CD4-positive, alpha-beta T cell treated with Interleukin-15 for 4 hours (primary cell): Measurements from ENCODE around the gene FBXO10.
"Not testable (repeated sequence)": the region's sequence is repeated elsewhere in the genome, so short reads cannot be mapped to it uniquely, and the experiment has no call there.

Experiments
- DNase-seq: peaks from one replicate; pipeline ENCODE4 v3.0.0-alpha.2; 2020; ENCODE audit warnings: low spot score

Gene FBXO10, protein sequence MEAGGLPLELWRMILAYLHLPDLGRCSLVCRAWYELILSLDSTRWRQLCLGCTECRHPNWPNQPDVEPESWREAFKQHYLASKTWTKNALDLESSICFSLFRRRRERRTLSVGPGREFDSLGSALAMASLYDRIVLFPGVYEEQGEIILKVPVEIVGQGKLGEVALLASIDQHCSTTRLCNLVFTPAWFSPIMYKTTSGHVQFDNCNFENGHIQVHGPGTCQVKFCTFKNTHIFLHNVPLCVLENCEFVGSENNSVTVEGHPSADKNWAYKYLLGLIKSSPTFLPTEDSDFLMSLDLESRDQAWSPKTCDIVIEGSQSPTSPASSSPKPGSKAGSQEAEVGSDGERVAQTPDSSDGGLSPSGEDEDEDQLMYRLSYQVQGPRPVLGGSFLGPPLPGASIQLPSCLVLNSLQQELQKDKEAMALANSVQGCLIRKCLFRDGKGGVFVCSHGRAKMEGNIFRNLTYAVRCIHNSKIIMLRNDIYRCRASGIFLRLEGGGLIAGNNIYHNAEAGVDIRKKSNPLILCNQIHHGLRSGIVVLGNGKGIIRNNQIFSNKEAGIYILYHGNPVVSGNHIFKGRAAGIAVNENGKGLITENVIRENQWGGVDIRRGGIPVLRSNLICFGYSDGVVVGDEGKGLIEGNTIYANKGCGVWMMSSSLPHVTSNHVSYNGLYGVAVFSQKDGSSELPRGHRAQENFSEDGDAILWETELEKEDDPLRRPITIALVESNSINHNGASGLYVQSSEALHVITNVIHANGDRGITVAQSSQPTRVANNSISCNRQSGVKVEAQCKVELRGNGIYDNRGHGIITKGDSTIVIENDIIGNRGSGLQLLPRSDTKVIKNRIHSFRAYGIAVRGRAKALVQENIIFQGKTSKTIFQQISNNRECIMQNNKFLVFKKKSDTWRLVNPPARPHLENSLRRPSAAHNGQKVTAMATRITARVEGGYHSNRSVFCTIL

DNA sequence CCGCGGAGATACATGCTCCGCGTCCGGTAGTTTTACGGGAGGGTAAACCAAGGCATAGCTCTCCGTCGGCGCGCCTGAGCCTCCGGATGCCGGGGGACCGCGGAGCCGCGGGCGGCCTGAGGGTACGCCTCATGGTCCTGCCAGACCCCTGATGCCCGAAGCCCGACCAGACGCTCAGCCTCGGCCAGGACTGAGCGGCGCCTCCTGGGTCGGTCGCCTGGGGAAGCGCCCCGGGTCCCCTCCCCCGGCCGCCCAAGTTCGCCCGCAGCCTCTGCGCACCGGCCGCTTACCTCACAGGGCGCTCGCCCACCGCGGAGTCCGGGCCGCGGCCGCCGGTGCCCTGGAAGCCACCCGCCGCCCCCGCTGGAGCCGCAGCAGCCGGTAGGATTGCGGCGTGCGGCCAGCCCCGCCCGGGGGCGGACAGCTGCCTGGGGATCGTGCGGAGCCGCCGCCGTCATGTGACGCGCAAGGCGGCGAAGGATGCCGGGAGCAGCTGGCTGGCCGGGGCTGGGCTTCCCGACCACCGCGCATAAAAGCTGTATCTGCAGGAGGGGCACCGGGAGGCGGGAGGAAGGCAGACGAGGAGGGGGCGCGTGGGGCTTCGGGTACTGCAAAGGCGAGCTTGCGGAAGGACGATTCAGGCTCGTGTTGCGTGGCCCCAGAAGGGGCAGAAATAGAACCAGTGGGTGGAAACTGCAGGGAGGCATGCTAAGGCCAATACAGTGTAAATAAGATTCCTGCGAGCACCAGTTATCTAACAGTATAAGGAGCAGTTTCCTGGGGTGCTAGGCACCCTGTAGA, at the start of gene FBXO10:
Gene FBXO10, minus strand, starts transcription at position 460 of the 801 bp plus-strand sequence. CDS start 34,612 bp downstream, outside the sequence.
- DNase-seq, result peak; percentile 22

DNA sequence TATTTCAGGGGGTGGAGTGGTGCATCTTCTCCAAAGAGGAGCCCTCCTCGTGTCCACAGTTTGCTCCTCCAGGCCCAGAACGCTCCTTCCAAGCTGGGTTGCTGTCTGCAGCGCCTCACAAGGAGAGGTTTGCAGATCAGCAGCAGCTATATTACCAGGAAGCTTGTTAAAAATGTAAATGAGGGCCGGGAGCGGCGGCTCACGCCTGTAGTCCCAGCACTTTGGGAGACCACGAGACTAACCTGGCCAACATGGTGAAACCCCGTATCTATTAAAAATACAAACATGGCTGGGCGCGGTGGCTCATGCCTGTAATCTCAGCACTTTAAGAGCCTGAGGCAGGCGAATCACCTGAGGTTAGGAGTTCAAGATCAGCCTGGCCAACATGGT, 49.6 kb upstream of the FBXO10 start:
- no peak for DNase-seq

DNA sequence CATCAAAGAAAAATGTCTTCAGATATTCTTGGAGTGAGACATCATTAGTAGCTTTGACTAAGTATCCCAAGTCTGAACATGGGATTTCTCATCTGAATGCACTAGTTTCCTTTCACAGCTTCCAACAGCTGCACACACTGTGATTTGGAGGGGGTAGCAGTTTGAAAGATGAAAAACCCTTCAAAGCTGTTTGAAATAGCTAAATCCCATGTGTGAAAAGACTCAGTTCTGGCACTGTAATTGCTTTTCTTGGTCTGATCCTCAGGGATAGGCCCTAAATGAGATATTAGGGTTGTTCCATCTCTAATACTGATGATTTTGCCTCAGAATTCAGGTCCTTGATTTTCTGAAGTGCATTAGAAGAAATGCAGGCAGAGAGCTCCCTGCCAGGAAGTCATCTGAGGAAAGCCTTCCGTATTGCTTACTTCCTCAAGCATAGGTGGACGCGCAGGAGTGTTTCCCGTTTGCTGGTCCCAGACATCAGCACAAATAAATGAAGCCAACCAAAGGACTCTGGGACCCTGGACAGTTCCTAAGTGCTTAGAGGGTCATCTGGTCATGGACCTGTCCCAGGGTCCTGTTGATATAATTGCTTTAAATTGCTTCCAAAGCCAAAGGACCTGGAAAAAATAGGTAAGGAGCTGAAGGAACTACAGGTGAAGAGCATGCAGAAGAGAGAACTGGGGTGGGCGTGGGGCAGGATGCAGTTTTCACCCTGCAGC, 49.0 kb upstream of the FBXO10 start:
- DNase-seq, result no peak

DNA sequence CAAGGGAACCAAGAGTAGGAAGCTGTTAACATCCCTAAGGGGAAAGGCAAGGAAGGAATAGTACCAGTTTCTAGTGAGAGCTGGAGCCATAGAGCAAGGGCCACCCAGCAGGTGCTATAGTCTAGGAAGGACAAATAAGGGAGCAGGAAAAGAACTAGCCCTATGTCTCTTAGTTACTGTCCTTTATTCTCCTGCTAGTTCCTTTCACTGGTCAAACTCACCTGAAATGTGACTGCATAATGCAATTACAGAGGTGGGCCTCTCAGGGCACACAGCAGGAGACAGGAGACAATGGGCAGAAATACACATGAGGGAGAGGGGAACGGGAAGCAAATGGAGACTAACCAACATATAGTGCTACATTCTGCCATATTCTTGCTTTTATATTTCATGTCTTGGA, 47.9 kb upstream of the FBXO10 start:
- no peak for DNase-seq

DNA sequence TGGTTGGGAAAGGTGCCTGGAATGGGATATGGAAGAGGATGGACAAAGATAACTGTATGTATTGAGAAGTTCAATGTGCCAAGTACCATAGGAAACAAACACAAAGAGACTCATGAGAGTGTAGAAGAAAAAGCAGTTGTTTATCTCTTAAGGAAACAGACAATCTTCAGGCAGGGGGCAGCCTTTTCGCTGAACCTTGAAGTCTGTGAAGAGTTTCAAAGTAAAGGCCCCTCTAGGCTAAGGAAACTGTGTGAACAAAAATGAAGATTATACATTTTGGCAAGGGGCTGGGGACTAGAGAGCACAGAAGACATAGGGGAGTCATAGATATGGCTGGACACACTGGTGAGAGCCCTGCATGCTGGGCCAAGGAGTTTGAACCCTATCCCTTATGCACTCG, 47.1 kb upstream of the FBXO10 start:
- no peak for DNase-seq

DNA sequence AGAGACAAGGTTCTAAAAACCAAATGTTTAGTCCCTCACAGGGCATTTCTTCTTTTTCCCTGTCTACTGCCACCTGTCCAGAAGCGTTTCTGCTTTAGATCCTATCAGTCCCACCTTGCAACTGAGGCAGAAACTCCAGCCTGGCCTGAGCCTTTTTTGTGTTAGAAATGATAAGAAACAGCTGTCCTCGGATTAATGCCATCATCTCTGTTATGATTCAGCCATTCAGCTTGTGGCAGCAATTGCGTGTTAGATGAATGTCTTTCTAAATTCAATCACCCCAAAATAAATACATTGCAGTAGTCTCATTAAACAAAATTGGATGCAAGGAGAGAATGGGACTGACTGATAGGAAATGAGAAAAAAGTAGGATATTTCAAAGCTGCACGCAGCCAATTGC, 46.3 kb upstream of the FBXO10 start:
- no peak for DNase-seq

DNA sequence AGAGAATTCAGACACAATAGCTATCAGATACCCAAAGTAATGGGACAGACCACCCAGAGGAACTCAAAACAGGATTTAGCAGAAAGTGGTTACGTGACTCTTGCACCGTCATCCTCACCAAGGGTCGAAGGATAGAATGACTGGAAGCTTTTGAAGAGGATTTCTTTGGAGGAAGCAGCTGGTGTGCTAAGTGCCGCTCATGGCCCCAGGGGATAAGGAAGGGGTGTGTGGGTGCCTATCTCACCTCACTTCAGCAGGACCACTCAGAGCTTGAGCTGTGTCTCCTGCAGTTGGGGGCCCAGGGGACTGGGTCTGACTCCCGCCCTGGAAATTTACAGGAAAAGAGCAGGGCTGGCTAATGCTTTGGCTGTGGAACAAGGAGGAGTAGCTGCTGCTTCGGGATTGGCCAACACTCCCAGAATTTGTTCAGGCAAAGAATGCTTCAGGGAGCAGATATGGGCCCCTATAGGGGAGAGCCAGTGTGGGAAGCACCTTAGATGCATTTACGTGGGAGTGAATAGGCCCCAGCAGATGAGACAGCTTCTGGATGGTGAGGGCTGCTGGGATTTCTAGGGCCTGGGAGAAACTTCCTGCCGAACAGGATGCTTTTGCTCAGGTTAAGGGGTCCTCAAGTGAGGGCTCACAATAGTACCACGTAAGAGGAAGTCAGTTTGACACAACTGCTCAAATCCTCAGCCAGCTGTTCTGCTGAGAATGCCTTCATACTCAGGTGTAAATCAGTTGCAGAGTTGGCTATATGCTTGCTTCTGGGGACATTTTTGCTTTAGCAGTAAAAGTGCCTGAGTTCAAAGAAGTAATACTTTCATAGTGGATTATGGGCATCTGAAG, 45.3 kb upstream of the FBXO10 start:
- no peak for DNase-seq

DNA sequence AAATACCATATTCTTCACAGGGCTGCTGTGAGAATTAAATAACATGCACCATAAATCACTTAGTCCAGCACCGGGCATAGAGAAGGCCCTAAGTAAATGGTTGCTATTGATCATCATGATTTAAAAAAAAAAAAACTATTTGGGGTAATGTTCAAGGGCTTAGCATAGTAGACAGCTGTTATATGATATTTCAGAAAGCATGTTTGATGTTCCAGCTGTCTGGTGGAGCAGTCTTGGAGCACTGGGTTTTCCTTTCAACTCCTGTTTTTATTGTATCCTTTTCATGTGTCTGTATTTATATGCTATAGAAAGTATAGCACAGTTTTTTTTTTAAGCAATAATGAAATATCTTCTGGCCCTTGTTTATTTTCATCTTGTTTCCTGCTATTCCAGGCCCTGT, 44.2 kb upstream of the FBXO10 start:
- DNase-seq, result no peak

DNA sequence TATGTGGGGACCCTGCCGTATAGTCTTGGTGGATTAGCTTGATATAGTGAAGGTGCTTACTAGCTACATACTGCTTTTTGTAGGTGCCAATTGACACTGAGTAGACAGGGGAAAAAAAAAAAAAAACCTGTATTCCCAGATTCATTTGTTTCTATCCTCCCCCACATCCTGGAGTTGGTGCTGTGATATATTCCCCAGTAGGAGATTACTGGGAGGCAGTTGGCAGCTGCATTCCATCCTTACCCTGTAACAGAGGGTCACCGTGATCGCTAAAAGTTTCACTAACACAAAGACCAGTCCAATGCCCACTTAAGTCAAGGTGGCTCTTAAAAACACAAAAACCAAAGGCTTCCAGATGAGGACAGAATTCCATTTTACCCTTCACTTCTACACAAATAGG, 43.6 kb upstream of the FBXO10 start:
- no peak for DNase-seq

DNA sequence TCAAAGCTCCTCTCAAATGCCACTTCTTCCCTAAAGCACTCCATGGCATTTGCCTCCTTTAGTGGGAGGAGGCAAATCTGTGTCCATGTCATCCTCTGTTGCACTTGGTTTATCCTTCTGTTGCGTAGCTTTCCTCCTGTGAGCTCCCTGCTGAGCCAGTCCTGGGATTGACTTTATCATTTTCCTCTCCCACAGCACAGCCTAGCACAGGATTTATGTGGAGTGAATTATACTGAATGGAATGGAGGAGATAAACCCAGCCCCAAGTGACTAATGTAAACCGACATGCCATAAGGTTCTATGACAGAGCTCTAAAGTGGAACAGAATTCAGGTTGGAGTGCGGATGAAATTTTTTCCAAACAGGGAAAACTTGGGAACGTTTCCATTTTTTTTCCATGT, 42.6 kb upstream of the FBXO10 start:
- DNase-seq, result no peak

DNA sequence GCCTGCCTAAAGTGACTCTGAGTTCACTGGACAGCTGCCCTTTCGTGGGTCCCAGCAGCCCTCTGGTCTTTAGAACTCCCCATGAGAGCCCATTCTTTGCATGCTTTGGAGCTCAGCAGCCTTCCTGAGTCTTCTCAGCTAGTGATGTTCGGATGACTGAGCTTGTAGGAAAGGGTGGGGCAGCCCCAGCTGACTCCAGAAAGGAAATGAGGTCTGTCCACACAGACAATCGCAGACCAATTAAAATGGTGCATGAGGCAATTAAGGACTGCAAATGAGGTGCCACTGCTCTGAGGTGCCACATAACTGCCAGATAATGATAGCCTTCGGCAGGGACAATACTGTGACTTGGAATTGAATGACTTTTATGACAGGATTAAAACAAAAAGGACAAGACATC, 41.7 kb upstream of the FBXO10 start:
- DNase-seq, result no peak

DNA sequence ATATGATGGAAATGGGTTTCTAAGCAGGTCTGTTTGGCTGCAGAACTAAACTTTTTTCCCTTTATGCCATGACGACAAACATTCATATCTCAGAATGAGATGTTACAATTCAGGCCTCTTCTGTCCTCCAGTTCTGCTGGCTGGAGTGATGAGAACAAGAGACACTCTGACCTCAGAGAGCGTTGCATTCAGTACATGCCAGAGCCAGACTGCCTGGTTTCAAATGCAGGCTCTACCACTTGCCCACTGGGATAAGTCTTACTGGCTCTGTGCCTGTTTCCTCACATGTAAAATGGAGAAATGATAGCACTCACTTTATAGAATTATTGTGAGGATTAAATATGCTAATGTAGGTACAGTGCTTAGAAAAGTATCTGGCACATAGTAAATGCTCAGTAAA, 41.0 kb upstream of the FBXO10 start:
- DNase-seq, result no peak

DNA sequence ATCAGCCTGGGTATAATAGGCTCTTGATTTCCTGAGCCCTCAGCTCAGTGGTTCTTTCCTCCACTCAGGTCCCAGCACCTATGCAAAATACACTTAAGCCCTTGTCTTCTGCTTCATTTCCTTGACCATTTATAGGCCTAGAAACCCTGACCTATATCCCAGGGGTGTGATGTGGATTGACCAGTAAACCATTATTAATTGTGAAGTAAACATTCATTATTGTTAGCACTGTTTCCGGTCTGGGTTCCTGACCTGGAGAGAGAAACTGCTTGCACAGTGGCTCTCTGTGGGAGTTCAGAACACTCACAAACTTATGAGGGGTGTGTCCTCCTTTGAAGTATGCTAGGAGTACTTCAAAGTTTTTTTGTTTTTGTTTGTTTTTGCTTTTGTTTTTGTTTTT, 35.8 kb upstream of the FBXO10 start:
- DNase-seq, result no peak

DNA sequence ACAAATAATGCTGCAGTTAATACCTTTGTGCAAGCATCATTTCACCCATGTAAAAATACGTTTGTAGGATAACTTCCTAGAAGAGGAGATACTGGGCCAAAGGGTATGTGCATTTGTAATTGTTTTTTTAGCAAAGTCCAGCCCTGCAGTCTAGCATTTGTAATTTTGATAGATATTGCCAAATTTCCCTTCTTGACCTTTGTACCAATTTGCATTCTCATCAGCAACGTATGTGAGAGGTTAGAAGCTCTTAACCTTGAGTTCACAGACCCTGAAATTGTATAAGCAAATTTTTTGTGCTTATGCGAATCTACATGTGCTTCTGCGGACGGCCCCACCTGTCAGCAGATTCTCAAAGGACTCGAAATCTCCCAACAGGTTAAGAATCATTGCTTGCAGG, 34.8 kb upstream of the FBXO10 start:
- DNase-seq, result no peak

DNA sequence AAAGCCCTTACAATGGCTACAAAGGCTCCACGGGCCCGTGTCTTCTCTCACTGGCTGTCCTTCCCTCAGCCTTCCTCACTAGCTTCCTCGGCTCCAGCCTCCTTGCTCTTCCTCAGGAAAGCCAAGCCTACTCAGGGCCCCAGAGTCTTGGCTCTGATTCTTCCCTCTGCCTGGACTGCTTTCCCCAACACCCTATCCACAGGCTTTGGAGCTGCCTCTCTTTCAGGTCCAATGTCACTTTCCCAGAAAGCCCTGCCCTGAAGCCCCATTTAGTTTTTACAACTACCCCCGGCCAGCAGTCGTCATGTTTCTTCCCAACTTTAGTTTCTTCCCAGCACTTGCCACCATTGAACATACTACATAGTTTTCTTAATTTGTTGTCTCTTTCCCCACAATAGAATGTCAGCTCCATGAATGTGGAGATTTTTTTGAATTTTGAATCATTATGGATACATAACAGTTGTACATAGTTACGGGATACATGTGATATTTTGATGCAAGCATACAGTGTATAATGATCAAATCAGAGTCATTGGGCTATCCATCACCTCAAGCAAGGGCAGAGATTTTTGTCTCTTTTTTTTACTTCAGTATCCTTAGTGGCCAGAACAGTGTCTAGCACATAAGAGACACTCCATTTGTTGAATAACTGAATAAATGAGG, 33.7 kb upstream of the FBXO10 start:
- DNase-seq, result no peak

DNA sequence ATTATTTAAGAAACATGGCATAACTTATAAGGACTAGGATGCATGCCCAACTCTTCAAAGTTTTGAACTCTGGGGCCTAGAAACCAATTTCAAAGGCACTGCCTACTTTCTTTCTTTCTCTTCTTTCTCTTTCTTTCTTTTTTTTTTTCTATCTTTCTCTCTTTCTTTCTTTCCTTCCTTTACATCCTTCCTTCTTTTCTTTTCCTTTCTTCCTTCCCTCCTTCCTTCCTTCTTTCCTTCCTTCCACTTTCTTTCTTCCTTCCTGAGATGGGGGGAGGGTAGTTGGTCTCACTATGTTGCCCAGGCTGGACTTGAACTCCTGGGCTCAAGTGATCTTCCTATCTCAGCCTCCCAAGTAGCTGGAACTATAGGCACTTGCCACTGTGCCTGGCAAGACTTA, 32.1 kb upstream of the FBXO10 start:
- DNase-seq, result no peak

DNA sequence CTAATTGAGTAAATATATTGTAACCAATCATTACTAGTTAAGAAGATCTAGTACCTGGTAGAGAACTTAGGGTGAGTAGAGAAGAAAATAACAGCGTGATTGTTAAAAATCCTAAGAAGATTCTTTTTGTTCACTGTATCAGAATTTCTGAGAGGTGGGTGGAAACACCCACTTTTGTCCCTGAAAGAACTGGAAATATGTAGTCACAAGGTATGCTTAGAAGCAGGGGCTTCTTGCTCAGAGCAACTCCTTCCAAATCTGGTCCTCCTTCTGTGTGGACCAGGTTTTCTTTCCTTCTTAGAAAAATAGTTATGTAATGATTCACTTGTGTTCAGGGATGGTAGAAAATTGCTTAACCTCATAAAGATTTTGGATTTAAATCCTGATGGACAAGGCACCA, 28.1 kb upstream of the FBXO10 start:
- no peak for DNase-seq

DNA sequence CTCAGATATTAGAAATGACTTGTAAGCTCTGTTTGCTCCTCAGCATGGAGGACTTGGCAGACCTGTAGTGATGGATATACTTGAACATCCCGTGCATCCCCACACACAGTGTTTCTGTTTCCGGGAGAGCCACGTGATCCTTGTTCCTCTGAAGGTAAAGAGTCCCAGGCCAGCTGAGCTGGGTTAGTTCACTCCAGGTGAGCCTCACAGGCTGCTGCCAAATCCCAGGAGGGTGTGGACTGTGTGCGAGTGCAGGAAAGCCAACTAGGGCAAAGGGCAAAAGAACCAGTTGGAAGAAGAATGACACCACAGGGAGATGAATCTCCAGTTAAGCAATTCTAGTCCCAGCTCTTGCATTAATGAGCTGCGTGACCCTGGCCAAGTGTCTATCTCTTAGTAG, 26.6 kb upstream of the FBXO10 start:
- no peak for DNase-seq

DNA sequence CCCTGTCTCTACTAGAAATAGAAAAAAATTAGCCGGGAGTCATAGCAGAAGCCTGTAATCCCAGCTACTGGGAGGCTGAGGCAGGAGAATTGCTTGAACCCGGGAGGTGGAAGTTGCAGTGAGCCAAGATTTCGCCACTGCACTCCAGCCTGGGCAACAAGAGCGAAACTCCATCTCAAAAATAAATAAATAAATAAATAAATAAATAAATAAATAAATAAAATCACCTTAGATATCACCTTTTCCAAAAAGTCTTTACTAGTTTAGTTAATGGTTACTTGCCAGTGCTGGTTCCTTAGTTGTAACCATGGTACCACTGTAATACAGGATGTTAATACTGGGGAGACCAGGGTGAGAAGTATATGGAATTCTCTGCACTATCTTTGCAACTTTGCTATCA, 25.9 kb upstream of the FBXO10 start:
- DNase-seq, result not testable (repeated sequence)

DNA sequence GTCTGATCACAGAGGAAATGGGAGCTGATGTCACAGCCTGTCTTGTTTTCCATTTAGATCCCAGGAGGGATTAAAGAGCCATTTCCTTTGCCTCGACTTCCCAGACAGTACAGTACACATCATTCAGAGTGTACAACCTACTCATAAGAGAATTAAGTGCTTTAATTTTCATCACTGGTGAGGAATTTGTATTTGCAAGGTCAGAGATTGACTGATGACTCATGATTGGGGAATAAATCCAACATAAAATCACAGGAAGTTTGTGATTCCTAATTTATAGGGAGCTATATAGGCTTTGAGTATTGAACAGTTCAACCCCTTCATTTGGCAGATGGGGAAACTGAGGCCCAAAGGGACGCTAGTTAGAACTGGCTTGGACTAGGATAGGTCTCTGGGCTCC, 20.3 kb upstream of the FBXO10 start:
- DNase-seq, result no peak
